ENCODE results near the gene OGDHL.
"Not testable (repeated sequence)": the region's sequence is repeated elsewhere in the genome, so short reads cannot be mapped to it uniquely, and the experiment has no call there.

OGDHL gene

DNA sequence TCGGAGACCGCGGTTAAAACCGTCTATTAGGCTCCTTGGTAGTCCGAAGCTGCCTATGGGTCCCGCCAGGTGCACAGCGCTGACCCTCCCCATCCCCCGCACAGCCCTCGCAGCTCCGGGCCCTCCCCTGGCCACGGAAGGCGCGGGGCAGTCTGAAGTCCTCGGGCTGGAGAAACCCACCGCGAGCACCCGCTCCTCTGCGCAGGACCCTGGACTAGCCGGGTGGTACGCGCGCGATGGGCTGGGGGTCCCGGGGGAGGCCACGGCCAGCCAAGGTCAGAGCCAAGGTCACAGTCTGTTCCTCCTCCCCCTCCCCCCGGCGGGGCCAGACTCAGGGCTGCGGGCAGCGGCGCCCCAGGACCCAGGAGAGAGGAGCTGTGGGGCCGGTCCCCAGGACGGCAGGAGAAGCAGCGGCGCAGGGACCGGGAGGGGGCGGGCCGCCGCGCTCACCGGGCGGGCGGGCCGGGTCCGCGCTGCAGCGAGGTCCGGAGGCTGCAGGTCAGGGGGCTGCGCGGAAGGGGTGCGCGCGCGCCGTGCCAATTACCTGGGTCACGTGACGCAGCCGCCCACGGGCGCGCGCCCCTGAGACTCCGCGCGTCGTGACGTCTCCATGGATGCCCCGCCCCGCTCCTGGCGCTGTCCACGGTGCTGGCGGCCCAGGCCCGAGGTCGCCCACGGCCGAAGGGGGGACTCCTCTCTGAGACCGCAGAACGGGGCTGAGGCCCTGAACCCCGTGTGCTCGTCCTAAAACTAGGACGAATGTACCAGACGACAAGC, at the start of gene OGDHL:
Gene OGDHL, minus strand, starts transcription at position 535 of the 777 bp plus-strand sequence. CDS start 3,731 bp downstream, outside the sequence.
- peak; percentile 44 for DNase-seq

DNA sequence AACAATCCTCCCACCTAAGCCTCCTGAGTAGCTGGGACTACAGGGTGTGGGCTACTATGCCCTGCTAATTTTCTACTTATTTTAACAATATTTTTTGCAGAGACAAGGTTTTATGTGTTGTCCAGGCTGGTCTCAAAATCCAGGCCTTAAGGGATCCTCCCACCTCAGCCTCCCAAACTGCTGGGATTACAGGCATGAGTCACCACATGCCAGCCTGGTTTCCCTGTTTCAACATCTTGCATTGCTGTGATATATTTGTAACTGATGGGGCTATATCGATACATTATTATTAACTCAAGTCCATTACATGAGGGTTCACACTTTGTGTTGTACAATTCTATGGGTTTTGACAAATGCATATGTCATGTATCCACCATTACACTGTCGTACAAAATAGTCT, 41.9 kb upstream of the OGDHL start:
- DNase-seq = no peak

DNA sequence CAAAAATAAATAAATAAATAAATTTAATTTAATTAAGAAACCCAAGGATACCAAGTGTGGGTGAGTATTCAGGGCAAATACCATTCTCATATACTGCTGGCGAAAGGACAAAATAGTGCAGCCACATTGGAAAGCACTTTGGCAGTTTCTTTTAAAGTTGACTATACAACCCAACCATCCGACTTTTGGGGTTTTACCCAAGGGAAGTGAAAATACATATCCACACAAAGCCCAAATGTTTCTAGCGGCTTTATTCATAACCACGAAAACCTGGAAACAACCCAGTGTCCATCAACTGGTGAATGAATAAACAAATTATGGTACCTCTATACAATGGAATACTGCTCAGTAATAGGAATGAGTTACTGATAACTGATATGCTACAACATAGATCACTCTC, 36.2 kb upstream of the OGDHL start:
- no peak for DNase-seq

- DNase-seq = no peak
These were observed 29.0 kb upstream of the OGDHL start for GRCh38 chr10:49791100-49791499.

- no peak for DNase-seq
These were observed 22.6 kb upstream of the OGDHL start for GRCh38 chr10:49784681-49785080.

DNA sequence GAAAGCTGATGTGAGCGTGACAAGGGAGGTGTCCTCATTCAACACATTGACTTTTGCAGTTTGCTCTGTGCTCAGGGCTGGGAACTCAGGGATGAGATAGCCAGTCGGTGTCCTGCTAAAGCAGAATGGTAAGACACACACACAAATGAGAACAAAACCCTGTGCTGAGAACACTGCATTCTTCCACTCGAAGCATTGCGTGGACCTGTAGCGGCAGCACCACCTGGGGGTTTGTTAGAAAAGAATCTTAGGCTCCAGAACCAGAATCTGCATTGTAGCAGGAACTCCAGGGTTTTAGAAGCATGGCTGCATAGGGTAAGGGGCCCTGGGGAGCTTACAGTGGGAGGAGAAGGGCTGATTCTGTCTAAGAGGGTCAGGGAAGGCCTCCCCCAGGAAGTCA, 21.5 kb upstream of the OGDHL start:
- no peak for DNase-seq

DNA sequence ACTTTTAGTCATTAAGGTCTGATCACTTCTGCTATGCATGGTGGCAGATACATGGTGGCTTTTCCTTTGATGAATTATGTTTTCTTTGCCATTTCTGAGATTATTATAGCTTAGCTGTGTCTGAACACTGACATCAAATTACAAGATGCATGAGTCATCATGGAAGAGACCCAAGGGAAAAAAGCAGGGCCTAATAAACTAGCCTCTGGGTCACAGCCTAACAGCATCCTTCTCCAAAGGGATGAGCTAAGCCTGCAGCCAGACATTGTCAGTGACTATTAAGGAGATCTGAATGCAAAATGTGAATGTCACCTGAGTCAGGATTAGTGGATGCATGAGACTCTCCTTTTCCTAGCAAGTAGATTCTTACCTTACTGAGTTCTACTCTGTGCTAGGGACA, 19.1 kb upstream of the OGDHL start:
- DNase-seq = no peak

- DNase-seq = no peak
These were observed 16.1 kb upstream of the OGDHL start for GRCh38 chr10:49778197-49778596.

- no peak for DNase-seq
These were observed 14.7 kb upstream of the OGDHL start for GRCh38 chr10:49776851-49777250.

GRCh38 chr10:49775014-49775413, 12.9 kb upstream of the OGDHL start:
- no peak for DNase-seq

DNA sequence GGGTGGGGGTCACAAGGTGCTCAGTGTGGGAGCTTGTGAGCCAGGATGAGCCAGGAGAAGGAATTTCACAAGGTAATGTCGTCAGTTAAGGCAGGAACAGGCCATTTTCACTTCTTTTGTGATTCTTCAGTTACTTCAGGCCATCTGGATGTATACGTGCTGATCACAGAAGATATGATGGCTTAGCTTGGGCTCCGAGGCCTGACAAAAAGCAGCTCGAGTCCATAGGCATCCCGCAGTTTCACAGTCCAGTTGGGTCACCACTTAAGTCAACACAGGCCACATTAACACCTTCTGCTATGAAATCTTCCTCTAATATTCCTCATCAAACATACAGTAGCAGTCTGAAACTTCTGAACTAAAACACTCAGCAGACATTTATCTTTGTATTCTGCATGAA, 10.8 kb upstream of the OGDHL start:
- DNase-seq = not testable (repeated sequence)

DNA sequence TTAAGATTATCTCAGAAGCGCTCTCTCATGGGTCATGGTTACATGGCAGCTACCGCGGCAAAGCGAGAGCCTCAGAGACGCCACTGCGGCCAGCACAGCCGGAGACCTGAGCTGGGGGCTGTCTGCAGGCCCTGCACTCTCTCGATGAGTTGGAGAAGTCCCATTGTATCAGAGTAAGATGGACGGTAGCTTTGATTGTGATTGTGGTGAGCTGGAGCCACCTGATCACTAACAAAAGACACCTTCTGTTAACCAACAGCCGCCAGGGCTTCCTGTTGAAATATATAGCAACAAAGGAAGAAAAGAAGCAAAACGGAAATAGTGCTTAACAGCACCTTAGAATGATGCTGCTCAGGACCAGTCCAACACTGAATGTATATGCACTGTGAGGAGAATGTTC, 8.9 kb upstream of the OGDHL start:
- not testable (repeated sequence) for DNase-seq

DNA sequence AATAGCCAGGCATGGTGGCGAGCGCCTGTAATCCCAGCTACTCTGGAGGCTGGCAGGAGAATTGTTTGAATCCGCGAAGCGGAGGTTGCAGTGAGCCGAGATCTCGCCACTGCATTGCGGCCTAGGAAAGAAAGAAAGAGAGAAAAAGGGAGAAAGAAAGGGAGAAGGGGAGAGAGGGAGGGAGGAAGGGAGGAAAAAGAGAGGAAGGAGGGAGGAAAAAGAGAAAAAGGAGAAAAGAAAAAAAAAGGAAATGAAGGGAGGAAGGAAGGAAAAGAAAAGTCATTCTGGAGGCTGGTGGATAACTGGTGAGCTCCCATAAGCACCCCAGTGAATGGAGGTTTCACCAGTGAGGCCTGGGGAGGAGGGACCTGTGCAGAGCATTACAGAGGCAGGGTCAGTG, 7.6 kb upstream of the OGDHL start:
- no peak for DNase-seq

GRCh38 chr10:49768731-49769130, 6.6 kb upstream of the OGDHL start:
- no peak for DNase-seq

- DNase-seq = no peak
These were observed 6.2 kb upstream of the OGDHL start for GRCh38 chr10:49768329-49768728.

- no peak for DNase-seq
These were observed 5.6 kb upstream of the OGDHL start for GRCh38 chr10:49767752-49768151.

- DNase-seq = no peak
These were observed 4.4 kb upstream of the OGDHL start for GRCh38 chr10:49766484-49766883.

- DNase-seq = no peak
These were observed 399 bp upstream of the OGDHL start for GRCh38 chr10:49762566-49762877.

GRCh38 chr10:49761201-49761788, 828 bp downstream of the OGDHL start:
- DNase-seq = no peak

- DNase-seq = no peak
These were observed 1.3 kb downstream of the OGDHL start for GRCh38 chr10:49760789-49761188.

DNA sequence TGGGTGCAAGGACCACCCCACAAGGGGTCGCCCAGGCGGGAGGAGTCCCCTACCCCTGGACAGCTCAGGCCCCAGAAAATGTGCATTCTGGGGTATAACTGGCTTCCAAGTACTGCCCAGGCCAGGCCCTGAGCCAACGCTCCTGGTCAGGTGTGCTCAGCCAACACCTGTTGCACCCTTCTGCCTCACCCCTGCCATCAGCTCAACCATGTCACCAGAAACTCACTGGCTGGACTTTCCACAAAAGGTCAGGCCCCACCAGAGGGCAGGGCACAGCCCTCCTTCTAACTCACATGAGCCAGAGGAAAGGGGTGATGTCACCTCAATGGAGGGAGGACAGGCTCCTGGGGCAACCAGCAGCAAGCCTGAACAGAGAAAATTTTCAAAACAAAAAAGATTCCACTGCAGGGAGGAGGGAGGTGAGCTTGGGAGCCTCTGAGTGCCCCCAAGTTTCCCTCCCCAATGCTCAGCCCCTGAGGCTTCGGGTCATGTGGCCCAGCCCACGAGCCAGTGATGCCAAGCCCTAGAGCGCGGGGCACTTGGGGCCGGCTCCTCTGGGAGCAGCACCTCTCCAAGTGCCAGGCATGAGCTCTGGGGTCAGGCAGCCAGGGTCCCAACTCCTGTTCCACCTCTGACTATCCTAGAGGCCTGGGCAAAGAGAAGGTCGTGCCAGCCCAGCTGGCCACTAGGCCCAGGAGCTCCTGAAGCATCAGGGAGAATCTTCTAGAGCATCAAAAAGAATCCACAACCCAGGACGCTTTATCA, 2.2 kb downstream of the OGDHL start:
- DNase-seq = no peak

DNA sequence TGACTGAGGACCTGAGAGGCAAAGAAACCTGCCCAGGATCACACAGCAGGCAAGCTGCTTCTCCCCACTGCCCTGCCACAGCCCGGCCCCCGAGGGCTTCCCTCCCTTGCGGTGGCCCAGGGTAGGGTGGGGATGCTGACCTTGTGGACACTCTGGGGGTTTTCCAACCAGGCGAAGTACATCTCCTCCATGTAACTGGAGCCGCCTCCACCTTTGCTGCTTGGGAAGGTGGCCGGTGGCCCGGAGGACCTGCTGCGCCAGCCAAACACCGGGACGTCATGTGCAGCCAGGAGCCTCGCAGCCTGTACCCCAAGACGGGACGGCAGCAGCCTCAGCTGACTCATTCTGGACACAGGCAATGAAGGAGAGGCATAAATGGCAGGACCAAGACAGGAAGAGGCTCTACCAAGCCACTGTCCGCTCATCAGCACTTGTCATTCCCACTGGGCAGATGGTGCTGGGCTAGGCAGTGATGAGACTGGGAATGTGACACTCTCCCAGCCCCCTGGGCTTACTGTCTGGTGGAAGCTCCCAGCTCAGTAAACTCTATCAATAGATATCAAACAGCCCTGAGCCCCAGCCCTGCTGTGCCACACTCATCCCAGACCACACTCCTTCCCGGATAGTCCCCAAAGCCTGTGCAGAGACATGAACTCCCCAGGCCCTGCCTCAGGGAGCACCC, 3.7 kb downstream of the OGDHL start:
- no peak for DNase-seq

DNA sequence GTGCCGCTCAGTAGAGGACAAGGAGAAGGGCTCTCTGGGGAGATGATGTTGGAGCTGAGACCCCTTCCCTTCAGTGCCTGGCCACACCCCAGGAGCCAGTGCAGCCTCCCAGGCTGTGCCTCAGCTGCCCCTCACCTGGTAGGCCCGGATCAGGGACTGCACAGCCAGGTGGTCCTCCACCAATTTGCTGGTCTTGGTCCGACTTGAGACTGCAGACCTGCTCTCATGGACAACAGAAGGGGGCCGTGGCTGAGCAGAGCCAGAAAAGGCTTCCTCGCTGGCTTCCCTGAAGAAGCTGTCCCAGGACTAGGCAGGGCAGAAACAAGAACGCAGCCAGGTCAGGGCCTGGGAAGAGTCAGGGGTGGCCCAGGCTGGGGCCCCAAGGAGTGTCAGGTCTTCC, 5.5 kb downstream of the OGDHL start:
- no peak for DNase-seq

DNA sequence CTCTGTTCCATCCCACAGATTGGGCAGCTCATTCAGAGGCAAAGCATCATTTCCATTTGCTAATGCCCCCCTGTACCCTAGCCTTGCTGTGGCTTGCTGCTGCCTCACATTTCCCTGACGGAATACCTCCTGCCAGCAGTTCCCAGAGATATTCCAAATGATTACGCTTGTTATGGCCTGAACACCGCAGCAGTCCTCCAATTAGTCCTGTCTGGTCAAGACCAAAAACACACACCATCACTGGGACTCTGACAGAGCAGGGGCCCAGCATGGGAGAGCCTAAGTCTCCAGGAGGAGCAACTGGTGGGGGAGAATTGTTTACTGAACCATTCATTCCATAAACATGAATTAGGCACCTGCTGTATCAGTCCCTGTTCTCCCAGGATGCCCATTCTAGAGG, 6.1 kb downstream of the OGDHL start:
- no peak for DNase-seq

Measured in activated naive CD4-positive, alpha-beta T cell treated with anti-CD3 and anti-CD28 coated beads, Interleukin-2, amount 50 U/mL, for 16 hours (primary cell).